CD4-positive, alpha-beta T cell (primary cell): ENCODE data around the gene GABARAP. TPM values are rescaled to one million over a fixed set of nuclear protein-coding genes. Genes with fewer than 3 reads are reported as not detected.

Source experiments
- ATAC-seq: fragments of 200-7000 bp; cut with Tn5 transposase; one replicate; pipeline ENCODE4 v1.10.0; 2022; ENCODE audit warnings: mild to moderate bottlenecking; ENCODE audit not compliant: poor library complexity
- CTCF ChIA-PET: fragments of 350-600 bp; sonication (Branson Sonifier 250); formaldehyde crosslinking; loops from one replicate; lab custom pipeline; 2021; ENCODE audit warnings: antibody characterized with exemption, inconsistent platforms; lab: Charles Lee
- POLR2A ChIA-PET: fragments of 350-600 bp; sonication (Branson Sonifier 250); formaldehyde crosslinking; loops from one replicate; lab custom pipeline; 2021; ENCODE audit warnings: antibody characterized with exemption, inconsistent platforms; lab: Charles Lee
- DNase-seq, 14 experiments: peaks; one replicate each; pipeline ENCODE4 v3.0.0-alpha.2; 2013 to 2020; ENCODE audit warnings: mixed read lengths in 2 of 14
- H3K27ac ChIP-seq, 2 donors: one replicate each; pipeline versions ENCODE4 v1.5.1 to v1.7.0; 2013; ENCODE audit warnings: low read length in 2 of 2, low read depth in 1 of 2, mild to moderate bottlenecking in 1 of 2
- H3K27me3 ChIP-seq, 2 experiments: 1 replicate in 1 of 2; 2 replicates in 1 of 2; pipeline versions ENCODE4 v1.6.1 to v1.7.0; 2013; ENCODE audit warnings: low read length in 2 of 2, control low read depth in 1 of 2, mild to moderate bottlenecking in 1 of 2, moderate library complexity in 1 of 2; ENCODE audit not compliant: insufficient read depth in 2 of 2, control insufficient read depth in 1 of 2
- H3K36me3 ChIP-seq: one replicate; pipeline ENCODE4 v1.6.1; 2013; ENCODE audit warnings: low read length, control low read depth; ENCODE audit not compliant: insufficient read depth
- H3K4me1 ChIP-seq: one replicate; pipeline ENCODE4 v1.6.1; 2013; ENCODE audit warnings: low read length, control low read depth; ENCODE audit not compliant: insufficient read depth
- H3K4me3 ChIP-seq: one replicate; pipeline ENCODE4 v1.5.1; 2013; ENCODE audit warnings: mild to moderate bottlenecking, low read length, moderate library complexity
- H3K9me3 ChIP-seq, 2 experiments: 1 replicate in 1 of 2; 2 replicates in 1 of 2; pipeline versions ENCODE4 v1.6.1 to v1.7.0; 2013; ENCODE audit warnings: low read length in 2 of 2, mild to moderate bottlenecking in 2 of 2, control low read depth in 1 of 2, moderate library complexity in 1 of 2; ENCODE audit not compliant: control insufficient read depth in 1 of 2, insufficient read depth in 1 of 2
- H3K27ac Mint-ChIP-seq: one replicate; pipeline ENCODE4 v1.8.0; 2020; ENCODE audit warnings: mixed read lengths
- H3K27me3 Mint-ChIP-seq: one replicate; pipeline ENCODE4 v1.8.0; 2021; ENCODE audit warnings: mixed read lengths
- H3K36me3 Mint-ChIP-seq: one replicate; pipeline ENCODE4 v1.8.0; 2021; ENCODE audit warnings: low read depth, mixed read lengths
- H3K4me1 Mint-ChIP-seq: one replicate; pipeline ENCODE4 v1.8.0; 2021; ENCODE audit warnings: low read depth, mixed read lengths
- H3K4me3 Mint-ChIP-seq: one replicate; pipeline ENCODE4 v1.8.0; 2020; ENCODE audit warnings: mild to moderate bottlenecking, mixed read lengths
- H3K9me3 Mint-ChIP-seq: one replicate; pipeline ENCODE4 v1.8.0; 2020; ENCODE audit warnings: mixed read lengths
- intact Hi-C, 2 experiments: fragments of 100-400 bp; cut with DNase I in 1 of 2; cut with micrococcal nuclease in 1 of 2; formaldehyde crosslinking; loops; one replicate each; pipeline versions ENCODE4 v1.15.1 to v1.9.0; 2023 to 2025; cut with DNase I, micrococcal nuclease
- microRNA-seq: library from miRNA; unstranded; fragments of <30 nt; microRNA quantifications from one replicate; pipeline ENCODE4 v1.2.0, GENCODE V29; 2021; ENCODE audit warnings: borderline microRNAs expressed, borderline replicate concordance
- total RNA-seq, 174 experiments: library from RNA in 2 of 174; stranded (reverse) in 2 of 174; gene quantifications; one replicate each; pipeline ENCODE4 v1.2.3 and lab custom pipeline; 2021 to 2026
- TF ChIP-seq, protein P1 (sequence below): fragments of 200-600 bp; IDR thresholded peaks from one replicate; pipeline ENCODE4 v1.8.0; 2022; ENCODE audit warnings: antibody characterized with exemption, mild to moderate bottlenecking

Gene GABARAP
- total RNA-seq, 2 experiments from 2014 or later: 182 to 195 TPM

DNA sequence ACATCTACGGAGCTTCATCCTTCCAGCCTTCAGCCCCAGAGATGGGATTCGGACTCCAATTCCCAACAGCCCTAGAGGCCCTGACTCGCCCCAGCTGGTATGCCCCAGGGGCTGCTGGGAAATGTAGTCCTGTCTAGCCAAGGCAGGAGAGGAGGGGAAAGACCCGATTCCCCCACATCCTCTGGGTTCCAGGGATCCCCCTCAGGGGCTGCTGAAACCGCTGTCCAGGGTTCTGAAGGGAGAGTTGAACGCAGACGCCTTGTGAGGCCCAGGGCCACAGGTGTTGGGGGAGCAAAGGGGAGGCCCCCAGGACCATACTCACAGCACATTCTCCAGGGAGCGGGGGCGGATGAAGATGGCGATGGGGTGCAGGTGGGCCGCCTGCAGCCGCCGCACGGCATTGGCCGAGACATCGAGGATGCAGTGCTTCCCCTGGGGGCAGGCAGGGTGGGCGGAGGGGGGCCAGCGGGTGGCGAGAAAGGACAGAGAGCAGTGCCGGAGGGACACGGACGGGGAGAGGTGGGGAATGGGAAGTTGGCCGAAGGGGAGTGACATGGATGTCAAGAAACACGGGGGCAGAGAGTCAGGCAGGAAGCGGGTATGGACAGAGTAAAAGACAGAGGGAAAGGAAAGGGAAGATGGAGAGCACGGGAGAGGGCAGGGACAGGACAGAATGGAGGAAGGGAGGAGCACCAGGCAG lies 50.5 kb downstream of the GABARAP start:
- Histone ChIP-seq H3K4me3 (no peak overlapping the region), H3K27me3 (no peaks in the 10 kb centered on the region), H3K27ac (no peak overlapping the region), H3K36me3 (peaks cover 3% of the 10 kb centered on the region), H3K4me1 (peaks cover 3% of the 10 kb centered on the region), H3K9me3 (no peaks in the 10 kb centered on the region)
- Mint-ChIP-seq H3K9me3 (no peaks in the 10 kb centered on the region), H3K4me3 (no peak overlapping the region), H3K4me1 (no peaks in the 10 kb centered on the region), H3K27ac (no peak overlapping the region), H3K27me3 (no peaks in the 10 kb centered on the region), H3K36me3 (peaks cover 7% of the 10 kb centered on the region)
- ChIA-PET CTCF (interaction anchor here (1.4 kb wide), 1 partner anchor 8 kb away, joined by 3 read pairs; no protein-coding TSS in a partner anchor), POLR2A (no interaction called here)
- intact Hi-C loops: no loop called here
- DNase-seq (peak in 4 of 14 experiments; percentile 20 to 57 (median 28)), ATAC-seq (peak; percentile 57)
- TF ChIP-seq, protein P1, sequence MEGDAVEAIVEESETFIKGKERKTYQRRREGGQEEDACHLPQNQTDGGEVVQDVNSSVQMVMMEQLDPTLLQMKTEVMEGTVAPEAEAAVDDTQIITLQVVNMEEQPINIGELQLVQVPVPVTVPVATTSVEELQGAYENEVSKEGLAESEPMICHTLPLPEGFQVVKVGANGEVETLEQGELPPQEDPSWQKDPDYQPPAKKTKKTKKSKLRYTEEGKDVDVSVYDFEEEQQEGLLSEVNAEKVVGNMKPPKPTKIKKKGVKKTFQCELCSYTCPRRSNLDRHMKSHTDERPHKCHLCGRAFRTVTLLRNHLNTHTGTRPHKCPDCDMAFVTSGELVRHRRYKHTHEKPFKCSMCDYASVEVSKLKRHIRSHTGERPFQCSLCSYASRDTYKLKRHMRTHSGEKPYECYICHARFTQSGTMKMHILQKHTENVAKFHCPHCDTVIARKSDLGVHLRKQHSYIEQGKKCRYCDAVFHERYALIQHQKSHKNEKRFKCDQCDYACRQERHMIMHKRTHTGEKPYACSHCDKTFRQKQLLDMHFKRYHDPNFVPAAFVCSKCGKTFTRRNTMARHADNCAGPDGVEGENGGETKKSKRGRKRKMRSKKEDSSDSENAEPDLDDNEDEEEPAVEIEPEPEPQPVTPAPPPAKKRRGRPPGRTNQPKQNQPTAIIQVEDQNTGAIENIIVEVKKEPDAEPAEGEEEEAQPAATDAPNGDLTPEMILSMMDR: no peak

DNA sequence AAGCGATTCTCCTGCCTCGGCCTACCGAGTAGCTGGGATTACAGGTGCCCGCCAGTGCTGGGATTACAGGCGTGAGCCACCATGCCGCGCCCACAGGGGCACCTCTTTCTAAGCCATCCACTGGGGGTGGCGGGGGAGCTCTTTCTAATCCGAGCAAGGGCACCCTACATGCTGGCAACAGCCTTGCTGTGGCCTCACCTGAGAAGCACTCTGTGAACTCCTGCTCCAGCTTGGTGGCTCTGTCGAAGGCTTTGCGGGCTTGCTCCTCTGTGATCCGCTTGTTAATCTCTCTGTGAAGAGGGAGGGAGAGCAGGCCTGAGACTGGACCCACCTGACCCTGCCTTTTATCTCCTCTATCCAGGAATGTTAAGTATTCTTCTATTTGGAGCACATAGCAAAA lies 51.2 kb downstream of the GABARAP start:
- H3K4me1 Mint-ChIP-seq: no peaks in the 10 kb centered on the region
- no peak overlapping the region for H3K27ac Mint-ChIP-seq
- no peaks in the 10 kb centered on the region for H3K27me3 Mint-ChIP-seq

DNA sequence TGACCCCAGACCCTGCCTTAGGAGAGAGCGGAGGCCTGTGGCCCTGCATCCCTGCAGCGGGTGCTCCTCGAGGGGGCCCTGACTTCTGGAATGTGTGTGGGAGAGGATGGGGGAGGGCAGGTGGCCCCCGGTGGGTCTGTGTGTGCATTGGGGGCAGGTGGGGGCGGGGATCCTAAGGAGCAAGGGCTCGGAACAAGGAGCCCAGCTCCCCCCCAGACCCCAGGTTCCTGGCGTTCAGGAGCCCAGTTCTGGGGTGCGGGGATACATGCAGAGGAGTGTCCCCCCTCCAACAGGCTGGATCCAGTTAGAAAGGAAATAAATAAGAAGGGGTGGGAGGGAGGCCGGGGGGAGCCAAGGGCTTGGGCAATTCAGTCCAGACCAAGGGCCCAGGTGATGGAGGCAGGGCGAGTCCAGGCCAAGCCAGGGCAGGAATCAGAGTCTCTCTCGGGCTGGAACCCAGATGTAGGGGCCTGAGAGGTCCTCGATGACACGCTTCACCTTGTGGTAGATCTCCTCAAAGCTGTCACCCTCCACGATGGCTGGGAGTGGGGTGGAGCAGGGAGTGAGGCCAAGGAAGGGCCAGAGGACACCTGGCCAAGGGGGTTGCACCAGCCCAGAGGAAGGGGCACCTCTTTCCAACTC lies 51.9 kb downstream of the GABARAP start:
- no peaks in the 10 kb centered on the region for H3K27me3 ChIP-seq
- Mint-ChIP-seq H3K4me3 (no peak overlapping the region), H3K9me3 (no peaks in the 10 kb centered on the region), H3K27ac (no peak overlapping the region), H3K4me1 (no peaks in the 10 kb centered on the region), H3K36me3 (peaks cover 6% of the 10 kb centered on the region), H3K27me3 (no peaks in the 10 kb centered on the region)
- H3K4me1 ChIP-seq: peaks cover 3% of the 10 kb centered on the region
- TF ChIP-seq, protein P1: no peak
- POLR2A ChIA-PET: no interaction called here
- peaks cover 3% of the 10 kb centered on the region for H3K36me3 ChIP-seq
- no peak for ATAC-seq
- no peak for DNase-seq
- intact Hi-C loops: no loop called here
- H3K9me3 ChIP-seq: no peaks in the 10 kb centered on the region
- H3K4me3 ChIP-seq: no peak overlapping the region
- H3K27ac ChIP-seq: no peak overlapping the region
- CTCF ChIA-PET: interaction anchor here (1.4 kb wide), 1 partner anchor 9 kb away, joined by 3 read pairs; no protein-coding TSS in a partner anchor

More for the DNA sequence above, 51.2 kb downstream of the GABARAP start:
- Histone ChIP-seq H3K27ac (no peak overlapping the region), H3K4me3 (no peak overlapping the region), H3K9me3 (no peaks in the 10 kb centered on the region), H3K4me1 (peaks cover 3% of the 10 kb centered on the region), H3K27me3 (no peaks in the 10 kb centered on the region), H3K36me3 (peaks cover 3% of the 10 kb centered on the region)
- DNase-seq: no peak
- no peak overlapping the region for H3K4me3 Mint-ChIP-seq
- no peaks in the 10 kb centered on the region for H3K9me3 Mint-ChIP-seq
- H3K36me3 Mint-ChIP-seq: peaks cover 7% of the 10 kb centered on the region
- TF ChIP-seq, protein P1: no peak
- CTCF ChIA-PET: interaction anchor here (1.4 kb wide), 1 partner anchor 9 kb away, joined by 3 read pairs; no protein-coding TSS in a partner anchor
- intact Hi-C loops: no loop called here
- POLR2A ChIA-PET: no interaction called here
- no peak for ATAC-seq

Small RNAs within 50 kb of the gene (microRNA-seq; reads per million reads assigned to microRNA genes)
- gene MIR324: 631 reads per million, percentile 82 among the genes with 10 or more reads in this experiment

Other genes starting within 250 kb of the GABARAP start
- not detected for gene ALOX12, start 246.4 kb downstream of the GABARAP start, total RNA-seq
- gene RNASEK, start 229.8 kb downstream of the GABARAP start, total RNA-seq: 10 to 100 TPM; 96.8 to 98.9 TPM
- not detected for gene BCL6B, start 219.4 kb downstream of the GABARAP start, total RNA-seq
- gene SLC16A13, start 206.4 kb downstream of the GABARAP start, total RNA-seq: 1 to 10 TPM; 2.3 to 2.4 TPM
- gene SLC16A11, start 198.4 kb downstream of the GABARAP start, total RNA-seq: 1 to 10 TPM; 1.1 to 1.4 TPM
- under 1 TPM; 0.59 to 0.96 TPM for gene CLEC10A, start 162.2 kb downstream of the GABARAP start, total RNA-seq
- gene ASGR2, start 127.6 kb downstream of the GABARAP start, total RNA-seq: under 1 TPM; 0.20 to 0.36 TPM
- gene ASGR1, start 63.1 kb downstream of the GABARAP start, total RNA-seq: under 1 TPM; 0.64 to 0.85 TPM
- gene DLG4, start 22.6 kb downstream of the GABARAP start, total RNA-seq: 10 to 100 TPM; 10.2 to 11.0 TPM
- 100 to 1,000 TPM; 237 to 257 TPM for gene ACADVL, start 22.5 kb downstream of the GABARAP start, total RNA-seq
- gene DVL2, start 7.9 kb downstream of the GABARAP start, total RNA-seq: 10 to 100 TPM; 40.9 to 41.3 TPM
- gene PHF23, start 3.0 kb downstream of the GABARAP start, total RNA-seq: 1 to 10 TPM; 4.5 to 5.1 TPM
- 10 to 100 TPM; 79.3 to 80.7 TPM for gene CTDNEP1, start 9.3 kb upstream of the GABARAP start, total RNA-seq
- gene ELP5, start 9.8 kb upstream of the GABARAP start, total RNA-seq: 10 to 100 TPM; 20.1 to 21.3 TPM
- 1 to 10 TPM; 1.1 to 1.2 TPM for gene CLDN7, start 20.0 kb upstream of the GABARAP start, total RNA-seq
- not detected for gene SLC2A4, start 39.3 kb upstream of the GABARAP start, total RNA-seq
- under 1 TPM in 1 of 2 experiments, not detected in 1; 0.56 TPM for gene YBX2, start 52.2 kb upstream of the GABARAP start, total RNA-seq
- 100 to 1,000 TPM; 471 to 480 TPM for gene EIF5A, start 65.2 kb upstream of the GABARAP start, total RNA-seq
- 100 to 1,000 TPM; 122 to 140 TPM for gene GPS2, start 72.9 kb upstream of the GABARAP start, total RNA-seq
- gene NEURL4, start 86.9 kb upstream of the GABARAP start, total RNA-seq: 10 to 100 TPM; 29.0 to 30.8 TPM
- 100 to 1,000 TPM; 565 to 575 TPM for gene ACAP1, start 94.1 kb upstream of the GABARAP start, total RNA-seq
- 1 to 10 TPM; 1.3 to 1.6 TPM for gene KCTD11, start 109.7 kb upstream of the GABARAP start, total RNA-seq
- not detected for gene TMEM95, start 112.7 kb upstream of the GABARAP start, total RNA-seq
- 10 to 100 TPM; 11.0 to 12.4 TPM for gene TNK1, start 138.6 kb upstream of the GABARAP start, total RNA-seq
- 10 to 100 TPM; 66.3 to 70.3 TPM for gene PLSCR3, start 152.1 kb upstream of the GABARAP start, total RNA-seq
- gene TMEM256, start 161.6 kb upstream of the GABARAP start, total RNA-seq: 10 to 100 TPM; 29.0 to 29.4 TPM
- 1 to 10 TPM; 7.6 to 8.4 TPM for gene NLGN2, start 165.4 kb upstream of the GABARAP start, total RNA-seq
- not detected for gene SPEM1, start 177.9 kb upstream of the GABARAP start, total RNA-seq
- not detected for gene SPEM2, start 183.2 kb upstream of the GABARAP start, total RNA-seq
- gene SPEM3, start 186.4 kb upstream of the GABARAP start, total RNA-seq: not detected
- 1 to 10 TPM; 6.8 to 7.1 TPM for gene TMEM102, start 193.0 kb upstream of the GABARAP start, total RNA-seq
- gene FGF11, start 197.1 kb upstream of the GABARAP start, total RNA-seq: 1 to 10 TPM; 1.5 to 1.7 TPM
- gene CHRNB1, start 202.6 kb upstream of the GABARAP start, total RNA-seq: 1 to 10 TPM; 1.6 to 2.2 TPM
- 10 to 100 TPM; 55.1 to 55.6 TPM for gene ZBTB4, start 237.2 kb upstream of the GABARAP start, total RNA-seq
- gene SLC35G6, start 239.0 kb upstream of the GABARAP start, total RNA-seq: under 1 TPM in 1 of 2 experiments, not detected in 1; 0.17 TPM
- gene POLR2A, start 241.9 kb upstream of the GABARAP start, total RNA-seq: 100 to 1,000 TPM; 491 to 501 TPM